Measurements from ENCODE around the gene USP34. TPM values are rescaled to one million over a fixed set of nuclear protein-coding genes. Genes with fewer than 3 reads are reported as not detected.

The USP34 gene
- total and polyA plus RNA-seq, 9 of the 15 experiments (the other 6 are each of a cell fraction or from before 2014, with no cell fraction given) = 19.8 to 108 (median 67.8) TPM

GRCh38 chr2:61247204-61247812 lies 223.6 kb downstream of the USP34 start:
- ChIA-PET CTCF (ENCODE audit: low intra/inter-chr PET ratio) (no interaction called here), POLR2A (interaction anchor here (0.7 kb wide), 1 partner anchor 8 kb away, joined by 3 read pairs; no protein-coding TSS in a partner anchor)
- TF ChIP-seq FOSL1 (tag; conservative IDR thresholded peaks at IDR 0.05) = peak; percentile 72
- TF ChIP-seq ZNF518B (CRISPR knock-in tag; IDR thresholded peaks at IDR 0.05) = no peak
- TF ChIP-seq MIER1 (IDR thresholded peaks at IDR 0.05; ENCODE audit: low read depth) = no peak
- TF ChIP-seq CBFA2T3 (IDR thresholded peaks at IDR 0.05) = 0 out of 2 replicates have a peak, but pooled peaks have one; percentile 5
- TF ChIP-seq HOXB6 (CRISPR knock-in tag; IDR thresholded peaks at IDR 0.05; ENCODE audit: borderline replicate concordance) = no peak
- no TSS peak for BruUV-seq (replicated peaks)
- DNase-seq (ENCODE audit: extremely low read depth in 1 of 4, low spot score in 3 of 4) (no peak), ATAC-seq (peak; percentile 49; the same call in 2 of the 3 replicates), FAIRE-seq (no peak)
- no peak overlapping the region for H3K9ac ChIP-seq (ENCODE audit: insufficient read depth in 1 of 2, low read depth in 2 of 2, low read length in 2 of 2)
- intact Hi-C loops (cut with micrococcal nuclease) = no loop called here
- H3K4me3 ChIP-seq = no peak overlapping the region
- H3K79me2 ChIP-seq (ENCODE audit: control insufficient read depth, insufficient read depth, low read length) = no peaks in the 10 kb centered on the region
- in situ Hi-C loops (cut with MboI) = no loop called here
- H3K4me2 ChIP-seq (ENCODE audit: insufficient read depth, low read length) = no peak overlapping the region
- H3K9me1 ChIP-seq (ENCODE audit: control insufficient read depth, insufficient read depth, low read length) = no peaks in the 10 kb centered on the region
- H2AFZ ChIP-seq (ENCODE audit: low read depth, low read length) = no peak overlapping the region
- H3K36me3 ChIP-seq (ENCODE audit: control insufficient read depth, insufficient read depth, low read length) = peaks cover 79% of the 10 kb centered on the region
- no peaks in the 10 kb centered on the region for H3K4me1 ChIP-seq (replicated peaks in 1 of 2; ENCODE audit: control insufficient read depth in 2 of 2, insufficient read depth in 2 of 2, low read length in 2 of 2)
- H4K20me1 ChIP-seq (replicated peaks; ENCODE audit: control insufficient read depth, insufficient read depth, low read length) = no peaks in the 10 kb centered on the region
- H3K9me3 ChIP-seq (replicated peaks; ENCODE audit: control insufficient read depth, insufficient read depth, low read depth, low read length) = no peaks in the 10 kb centered on the region
- H3K27me3 ChIP-seq (ENCODE audit: control insufficient read depth in 2 of 2, insufficient read depth in 2 of 2, low read length in 2 of 2) = no peaks in the 10 kb centered on the region
- H3K27ac ChIP-seq (ENCODE audit: extremely low read depth, low read depth, low read length) = no peak overlapping the region

Measured in K562 (cell line).